GM19099 (cell line): ENCODE data around the gene POU2AF2.

ENCODE experiments used
- POLR2A ChIP-seq: IDR thresholded peaks from 3 replicates; pipeline ENCODE4 v1.6.1; 2011; ENCODE audit warnings: low read depth; ENCODE audit not compliant: insufficient read length; ENCODE audit errors: extremely low read depth

POU2AF2 gene

GRCh38 chr11:111245425-111245824 lies at the start of gene POU2AF2:
TSS of gene POU2AF2 (plus strand) at chr11:111245725. CDS start at chr11:111245854, 129 bp downstream.
- TF ChIP-seq POLR2A: no peak

GRCh38 chr11:111200010-111200534 lies 45.5 kb upstream of the POU2AF2 start:
- TF ChIP-seq POLR2A: no peak

- TF ChIP-seq POLR2A: no peak
These were observed 41.3 kb upstream of the POU2AF2 start for GRCh38 chr11:111204211-111204610.

- no peak for TF ChIP-seq POLR2A
These were observed 39.7 kb upstream of the POU2AF2 start for GRCh38 chr11:111205632-111206385.

- no peak for TF ChIP-seq POLR2A
These were observed 39.1 kb upstream of the POU2AF2 start for GRCh38 chr11:111206472-111206871.

GRCh38 chr11:111207213-111207612 lies 38.3 kb upstream of the POU2AF2 start:
- TF ChIP-seq POLR2A: no peak

- TF ChIP-seq POLR2A: no peak
These were observed 35.8 kb upstream of the POU2AF2 start for GRCh38 chr11:111209543-111210355.

- no peak for TF ChIP-seq POLR2A
These were observed 32.3 kb upstream of the POU2AF2 start for GRCh38 chr11:111213256-111213655.

- no peak for TF ChIP-seq POLR2A
These were observed 24.8 kb upstream of the POU2AF2 start for GRCh38 chr11:111220721-111221120.

- no peak for TF ChIP-seq POLR2A
These were observed 24.3 kb upstream of the POU2AF2 start for GRCh38 chr11:111221208-111221607.

GRCh38 chr11:111225881-111226280 lies 19.6 kb upstream of the POU2AF2 start:
- TF ChIP-seq POLR2A: no peak

GRCh38 chr11:111229604-111230003 lies 15.9 kb upstream of the POU2AF2 start:
- no peak for TF ChIP-seq POLR2A

- TF ChIP-seq POLR2A: no peak
These were observed 15.4 kb upstream of the POU2AF2 start for GRCh38 chr11:111230122-111230465.

- no peak for TF ChIP-seq POLR2A
These were observed 13.7 kb upstream of the POU2AF2 start for GRCh38 chr11:111231836-111232235.

GRCh38 chr11:111236383-111236782 lies 9.1 kb upstream of the POU2AF2 start:
- TF ChIP-seq POLR2A: no peak

GRCh38 chr11:111237926-111238325 lies 7.6 kb upstream of the POU2AF2 start:
- no peak for TF ChIP-seq POLR2A
